ENCODE data around the gene TMEM150C.
"Not testable (repeated sequence)": the region's sequence is repeated elsewhere in the genome, so short reads cannot be mapped to it uniquely, and the experiment has no call there.

GRCh38 chr4:82547850-82548249, 13.9 kb downstream of the TMEM150C start:
- TF ChIP-seq CTCF (IDR thresholded peaks at IDR 0.05); POLR2AphosphoS5 (IDR thresholded peaks at IDR 0.05; ENCODE audit: insufficient read depth in 1 of 2, low read depth in 1 of 2); POLR2A (IDR thresholded peaks at IDR 0.05): not testable (repeated sequence)
